ENCODE measurements around the gene POPDC2. TPM values are rescaled to one million over a fixed set of nuclear protein-coding genes. Genes with fewer than 3 reads are reported as not detected.

The POPDC2 gene
- total and polyA plus RNA-seq, 10 donors = 3.1 to 9.8 (median 6.9) TPM

DNA sequence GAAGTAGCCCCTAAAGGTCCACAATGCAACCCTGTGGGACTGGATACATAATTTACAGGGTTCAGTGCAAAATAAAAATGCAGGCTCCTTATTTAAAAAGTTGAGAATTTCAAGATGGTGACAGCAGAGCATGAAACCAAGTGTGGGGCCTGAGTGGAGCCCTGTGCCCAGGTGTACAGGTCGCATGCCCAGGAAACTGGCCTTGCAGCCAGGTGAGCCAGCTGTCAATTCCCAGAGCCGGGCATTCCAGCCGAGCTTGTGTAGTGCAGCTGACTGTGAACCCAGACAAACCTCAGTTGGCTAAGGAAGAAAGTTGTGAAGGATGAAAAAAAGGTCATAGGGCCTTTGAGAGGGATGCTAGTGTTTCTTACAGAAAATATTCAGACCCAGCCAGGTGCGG, 27.6 kb downstream of the POPDC2 start:
- Histone ChIP-seq H3K27ac (no peak overlapping the region), H3K36me3 (no peaks in the 10 kb centered on the region), H3K9me3 (no peaks in the 10 kb centered on the region), H3K27me3 (replicated peaks in 1 of 7) (no peaks in the 10 kb centered on the region), H3K4me1 (peaks cover 14 to 52% (median 34%) of the 10 kb centered on the region in 6 donors), H3K4me3 (no peak overlapping the region)
- DNase-seq = no peak
- intact Hi-C loops (cut with DNase I; ENCODE audit: low total_unique reads) = no loop called here
- WGBS, 5 donors = 77 to 91% (median 84%) methylated on average over 4 of the region's 4 CpGs
- TF ChIP-seq, protein P1, sequence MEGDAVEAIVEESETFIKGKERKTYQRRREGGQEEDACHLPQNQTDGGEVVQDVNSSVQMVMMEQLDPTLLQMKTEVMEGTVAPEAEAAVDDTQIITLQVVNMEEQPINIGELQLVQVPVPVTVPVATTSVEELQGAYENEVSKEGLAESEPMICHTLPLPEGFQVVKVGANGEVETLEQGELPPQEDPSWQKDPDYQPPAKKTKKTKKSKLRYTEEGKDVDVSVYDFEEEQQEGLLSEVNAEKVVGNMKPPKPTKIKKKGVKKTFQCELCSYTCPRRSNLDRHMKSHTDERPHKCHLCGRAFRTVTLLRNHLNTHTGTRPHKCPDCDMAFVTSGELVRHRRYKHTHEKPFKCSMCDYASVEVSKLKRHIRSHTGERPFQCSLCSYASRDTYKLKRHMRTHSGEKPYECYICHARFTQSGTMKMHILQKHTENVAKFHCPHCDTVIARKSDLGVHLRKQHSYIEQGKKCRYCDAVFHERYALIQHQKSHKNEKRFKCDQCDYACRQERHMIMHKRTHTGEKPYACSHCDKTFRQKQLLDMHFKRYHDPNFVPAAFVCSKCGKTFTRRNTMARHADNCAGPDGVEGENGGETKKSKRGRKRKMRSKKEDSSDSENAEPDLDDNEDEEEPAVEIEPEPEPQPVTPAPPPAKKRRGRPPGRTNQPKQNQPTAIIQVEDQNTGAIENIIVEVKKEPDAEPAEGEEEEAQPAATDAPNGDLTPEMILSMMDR (IDR thresholded peaks at IDR 0.05 in 8 of 11, conservative IDR thresholded peaks at IDR 0.05 in 3 of 11) = no peak

DNA sequence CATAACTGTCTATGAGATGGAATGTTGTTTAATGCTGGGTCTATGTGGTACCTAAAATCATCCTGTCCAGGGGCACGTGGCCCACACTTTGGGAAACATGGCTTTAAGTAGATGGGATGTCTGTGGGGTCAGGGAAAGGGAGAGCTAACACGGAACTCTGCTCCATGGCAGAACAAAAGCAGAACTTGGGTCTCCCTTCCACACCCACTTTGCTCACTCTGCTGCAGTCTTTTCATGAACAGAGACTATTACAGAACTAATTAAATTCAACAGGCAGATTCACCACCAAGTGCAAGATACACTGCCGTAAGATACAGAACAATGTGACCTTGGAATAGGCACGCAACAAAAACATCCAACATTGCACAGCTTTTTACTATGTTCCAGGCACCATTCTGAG, 28.2 kb downstream of the POPDC2 start:
- no peak for DNase-seq
- Histone ChIP-seq H3K9me3 (no peaks in the 10 kb centered on the region), H3K27me3 (replicated peaks in 1 of 7) (no peaks in the 10 kb centered on the region), H3K4me3 (no peak overlapping the region), H3K27ac (no peak overlapping the region), H3K36me3 (no peaks in the 10 kb centered on the region), H3K4me1 (peaks cover 17 to 52% (median 35%) of the 10 kb centered on the region in 6 donors)
- TF ChIP-seq, protein P1 (IDR thresholded peaks at IDR 0.05 in 8 of 11, conservative IDR thresholded peaks at IDR 0.05 in 3 of 11) = no peak
- no peak for TF ChIP-seq POLR2AphosphoS5 (IDR thresholded peaks at IDR 0.05)
- no peak for TF ChIP-seq POLR2A (IDR thresholded peaks at IDR 0.05)
- intact Hi-C loops (cut with DNase I; ENCODE audit: low total_unique reads) = no loop called here
- WGBS, 5 donors = 68 to 87% (median 77%) methylated on average over 4 of the region's 4 CpGs

DNA sequence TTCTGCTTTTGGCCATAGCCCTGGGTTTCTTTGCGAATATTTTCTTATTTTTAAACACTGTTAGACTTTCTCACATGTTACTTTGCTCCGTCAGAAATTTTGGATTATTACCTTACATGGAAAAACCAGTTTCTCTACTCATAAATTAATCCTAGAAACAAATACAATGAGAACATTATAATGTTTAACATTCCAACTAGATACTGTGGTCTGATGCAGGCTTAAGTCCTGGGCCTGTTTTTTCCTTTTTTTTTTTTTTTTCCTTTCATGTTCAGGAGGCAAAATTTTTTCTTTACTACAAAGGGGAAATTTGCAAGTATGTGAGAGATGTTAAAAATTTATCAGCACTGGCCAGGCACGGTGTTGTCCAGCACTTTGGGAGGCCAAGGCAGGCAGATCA, 28.9 kb downstream of the POPDC2 start:
- Histone ChIP-seq H3K4me3 (no peak overlapping the region), H3K9me3 (no peaks in the 10 kb centered on the region), H3K27ac (peak overlapping the region in 2 of 8 donors; percentile 69 to 72), H3K36me3 (no peaks in the 10 kb centered on the region), H3K4me1 (peaks cover 19 to 52% (median 39%) of the 10 kb centered on the region in 6 donors), H3K27me3 (replicated peaks in 1 of 7) (no peaks in the 10 kb centered on the region)
- intact Hi-C loops (cut with DNase I; ENCODE audit: low total_unique reads) = no loop called here
- no peak for DNase-seq
- WGBS, 5 donors = 88 to 99% (median 92%) methylated on average over 3 of the region's 3 CpGs
- TF ChIP-seq, protein P1 (IDR thresholded peaks at IDR 0.05 in 8 of 11, conservative IDR thresholded peaks at IDR 0.05 in 3 of 11) = no peak
- TF ChIP-seq POLR2AphosphoS5 (IDR thresholded peaks at IDR 0.05) = no peak

DNA sequence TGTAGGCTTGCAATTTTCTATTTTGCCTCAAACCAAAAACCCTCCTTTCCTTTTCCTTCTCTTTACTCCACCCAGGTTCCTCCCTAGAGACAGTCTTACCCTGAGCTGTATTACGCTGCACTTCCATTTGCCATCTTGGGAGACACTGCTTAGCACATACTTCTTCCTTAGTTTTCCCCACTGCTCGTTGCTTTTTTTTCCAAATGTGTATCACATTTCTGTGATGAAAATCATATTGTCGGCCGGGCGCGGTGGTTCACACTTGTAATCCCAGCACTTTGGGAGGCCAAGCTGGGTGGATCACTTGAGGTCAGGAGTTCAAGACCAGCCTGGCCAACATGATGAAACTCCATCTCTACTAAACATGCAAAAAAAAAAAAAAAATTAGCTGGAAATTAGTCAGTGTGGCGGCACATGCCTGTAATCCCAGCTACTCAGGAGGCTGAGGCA, 29.5 kb downstream of the POPDC2 start:
- peaks cover 19 to 56% (median 40%) of the 10 kb centered on the region in 6 donors for H3K4me1 ChIP-seq
- intact Hi-C loops (cut with DNase I; ENCODE audit: low total_unique reads) = no loop called here
- TF ChIP-seq POLR2A (IDR thresholded peaks at IDR 0.05) (no peak), POLR2AphosphoS5 (IDR thresholded peaks at IDR 0.05) (no peak)
- TF ChIP-seq, protein P1 (IDR thresholded peaks at IDR 0.05 in 8 of 11, conservative IDR thresholded peaks at IDR 0.05 in 3 of 11) = no peak

More for the DNA sequence above, 29.5 kb downstream of the POPDC2 start:
- WGBS, 5 donors = 78 to 90% (median 82%) methylated on average over 7 of the region's 7 CpGs
- no peaks in the 10 kb centered on the region for H3K27me3 ChIP-seq (replicated peaks in 1 of 7)
- H3K36me3 ChIP-seq = no peaks in the 10 kb centered on the region
- DNase-seq = no peak
- H3K27ac ChIP-seq = peak overlapping the region in 5 of 8 donors; percentile 8 to 72 (median 46)
- no peaks in the 10 kb centered on the region for H3K9me3 ChIP-seq
- no peak overlapping the region for H3K4me3 ChIP-seq

Data from spleen (tissue), 11 donors.